ENCODE results near the gene PHF21A.
"Not testable (repeated sequence)": the region's sequence is repeated elsewhere in the genome, so short reads cannot be mapped to it uniquely, and the experiment has no call there.

PHF21A gene

DNA sequence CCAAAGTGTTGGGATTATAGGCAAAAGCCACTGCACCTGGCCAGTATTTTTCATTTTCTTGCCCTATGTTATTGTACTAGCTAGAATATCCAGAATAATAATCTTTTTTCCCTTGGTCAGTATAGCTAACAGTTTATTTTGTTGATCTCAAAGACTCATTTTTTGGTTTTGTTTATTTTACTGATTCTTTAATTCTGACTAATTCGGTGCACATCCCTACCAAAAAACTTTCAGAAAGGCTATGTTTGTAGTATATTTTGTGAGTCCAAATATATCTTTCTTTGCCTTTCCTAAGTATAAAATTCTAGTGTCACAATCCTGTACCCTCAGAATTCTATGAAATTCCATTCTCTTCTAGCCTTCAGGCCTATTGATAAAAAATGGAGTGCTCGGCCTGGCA is 84.3 kb downstream of the PHF21A start:
- no peak for DNase-seq (ENCODE audit: low read depth in 2 of 2)

DNA sequence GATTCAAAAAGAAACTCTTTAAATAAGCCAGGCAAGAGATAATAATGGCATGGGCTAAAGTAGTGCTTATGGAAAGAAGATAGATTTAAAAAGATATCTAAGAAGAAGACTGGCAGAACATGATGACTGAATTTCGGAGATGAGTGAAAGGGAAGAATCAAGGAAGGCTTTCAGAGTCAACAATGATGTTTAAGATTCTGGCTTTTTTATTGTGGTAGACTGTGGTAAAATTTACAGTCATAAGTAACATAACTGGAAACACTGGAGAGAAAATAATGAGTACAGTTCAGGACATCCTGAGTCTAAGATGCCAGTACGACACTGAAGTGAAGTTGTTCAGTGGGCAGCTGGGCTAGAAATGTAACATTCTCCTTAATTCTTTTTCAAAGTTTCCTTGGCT is 85.2 kb downstream of the PHF21A start:
- DNase-seq (ENCODE audit: low read depth in 2 of 2): no peak

DNA sequence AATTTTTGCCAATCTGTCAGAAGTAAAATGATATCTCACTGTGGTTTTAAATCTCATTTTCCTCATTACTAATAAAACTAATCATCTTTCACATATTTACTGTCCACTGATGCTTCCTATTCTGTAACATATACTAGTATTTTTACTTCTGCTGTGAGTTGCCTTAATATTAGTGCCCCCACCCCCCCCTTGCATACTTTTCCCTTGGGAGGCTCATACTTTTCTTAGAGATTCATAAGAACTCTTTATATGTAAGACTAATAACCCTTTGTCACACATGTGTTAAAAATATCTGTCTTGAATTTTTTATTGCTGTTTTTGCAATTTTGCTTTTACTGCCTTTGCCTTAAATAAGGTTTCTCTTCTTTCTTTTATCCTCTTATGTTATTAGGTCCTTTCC is 87.2 kb downstream of the PHF21A start:
- no peak for DNase-seq (ENCODE audit: low read depth in 2 of 2)

DNA sequence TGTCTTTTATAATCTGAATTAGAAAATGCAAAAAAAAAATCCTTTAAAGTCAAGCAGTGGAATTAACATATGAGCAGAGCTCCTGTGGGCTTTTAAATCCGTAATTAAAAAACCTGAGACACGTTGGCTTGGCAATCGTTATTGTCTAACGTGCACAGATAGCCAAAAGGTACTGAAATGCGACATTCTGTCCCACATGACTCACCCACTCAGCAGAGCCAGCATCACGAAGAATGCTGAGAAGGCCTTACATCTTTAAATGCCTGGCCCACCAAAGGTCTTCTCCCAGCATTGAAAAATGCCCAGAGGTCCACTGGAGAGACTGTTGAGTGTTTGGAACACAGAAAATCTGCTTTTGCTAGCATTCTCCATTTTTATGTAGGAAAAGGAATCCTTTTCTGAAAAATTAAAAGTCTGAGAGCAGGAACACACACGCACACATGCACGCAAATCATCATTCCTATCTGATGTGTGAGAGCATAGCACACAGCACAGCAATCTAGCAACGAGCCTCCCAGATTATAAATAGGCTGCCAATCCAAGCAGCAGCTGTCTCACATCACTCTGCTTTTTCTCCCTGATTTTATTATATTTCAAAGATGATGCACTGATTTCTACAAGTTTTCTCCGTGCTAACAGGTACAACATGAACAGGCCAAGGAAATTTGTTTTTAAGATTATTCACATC is 94.5 kb downstream of the PHF21A start:
- DNase-seq (ENCODE audit: low read depth in 2 of 2): no peak

DNA sequence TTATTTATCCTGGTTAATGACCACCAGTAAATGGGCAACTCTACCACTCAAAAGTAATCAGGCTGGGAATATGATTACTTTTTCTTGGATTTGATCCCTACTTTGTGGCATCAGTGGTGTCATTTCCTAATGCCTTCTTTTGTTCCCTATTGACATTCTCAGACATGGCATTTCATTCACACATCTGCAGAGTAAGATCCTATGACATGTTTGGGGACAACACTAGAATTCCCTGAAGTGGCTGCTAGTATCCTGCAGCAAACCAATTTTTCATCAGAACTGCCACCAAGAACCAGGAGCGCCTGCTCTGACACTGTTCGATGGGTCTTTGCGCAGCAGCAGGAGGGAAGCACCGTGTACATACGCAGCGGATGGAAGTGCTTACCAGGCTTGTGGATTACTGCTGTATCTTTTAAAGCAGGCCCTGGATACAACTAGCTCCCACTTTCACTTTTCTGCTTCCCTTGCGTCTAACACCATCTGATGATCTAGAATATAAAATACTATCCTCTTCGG is 101.1 kb downstream of the PHF21A start:
- no peak for DNase-seq (ENCODE audit: low read depth in 2 of 2)

DNA sequence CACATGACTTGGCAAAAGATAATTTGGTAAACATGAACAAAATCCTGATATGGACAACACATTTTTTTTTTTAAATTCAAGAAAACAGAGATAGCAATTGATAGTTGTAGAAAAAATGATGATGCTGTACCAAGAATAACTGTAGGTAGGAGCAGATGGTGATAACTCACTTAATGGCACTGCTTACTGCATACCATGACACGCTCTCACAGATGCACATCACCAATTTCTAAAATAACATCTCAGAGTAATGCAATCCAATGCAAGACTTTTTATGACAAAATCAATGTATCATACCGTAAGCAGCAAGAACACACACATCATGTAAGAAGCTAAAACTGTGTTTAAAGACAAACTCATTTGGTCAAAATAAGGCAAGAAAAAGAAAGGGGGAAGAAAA is 102.6 kb downstream of the PHF21A start:
- no peak for DNase-seq (ENCODE audit: low read depth in 2 of 2)

DNA sequence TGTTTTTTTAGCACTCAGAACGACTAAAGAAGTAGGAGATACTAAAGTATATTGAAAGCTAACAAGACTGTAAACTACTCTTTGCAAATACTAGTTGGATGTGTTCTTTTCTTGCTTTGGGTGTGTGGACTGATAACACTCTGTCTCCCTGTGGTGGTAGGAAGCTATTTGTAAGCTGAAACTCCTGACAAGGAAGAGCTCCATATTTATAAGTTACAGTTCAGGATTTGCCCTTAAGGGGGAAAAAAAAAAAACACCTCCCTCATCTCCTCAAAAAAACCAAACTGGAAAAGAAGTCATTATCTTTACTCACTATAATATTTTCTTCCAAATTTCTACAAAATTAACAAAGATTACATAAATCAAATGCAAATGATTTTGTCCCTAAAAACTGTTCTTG is 103.9 kb downstream of the PHF21A start:
- no peak for DNase-seq (ENCODE audit: low read depth in 2 of 2)

DNA sequence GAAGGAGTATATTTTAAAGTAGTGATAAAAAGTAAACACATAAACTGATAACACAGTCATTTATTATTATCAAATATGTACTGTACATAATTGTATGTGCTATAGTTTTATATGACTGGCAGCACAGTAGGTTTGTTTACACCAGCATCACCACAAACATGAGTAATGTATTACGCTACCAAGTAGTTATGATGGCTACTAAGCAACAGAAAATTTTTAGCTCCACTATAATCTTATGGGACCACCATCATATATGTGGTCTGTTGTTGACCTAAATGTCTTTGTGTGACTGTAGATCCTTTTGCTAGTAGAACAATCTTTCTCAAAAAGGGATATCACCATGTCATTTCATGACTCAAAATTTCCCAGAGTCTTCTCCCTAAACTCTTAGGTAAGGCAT is 105.3 kb downstream of the PHF21A start:
- no peak for DNase-seq (ENCODE audit: low read depth in 2 of 2)

DNA sequence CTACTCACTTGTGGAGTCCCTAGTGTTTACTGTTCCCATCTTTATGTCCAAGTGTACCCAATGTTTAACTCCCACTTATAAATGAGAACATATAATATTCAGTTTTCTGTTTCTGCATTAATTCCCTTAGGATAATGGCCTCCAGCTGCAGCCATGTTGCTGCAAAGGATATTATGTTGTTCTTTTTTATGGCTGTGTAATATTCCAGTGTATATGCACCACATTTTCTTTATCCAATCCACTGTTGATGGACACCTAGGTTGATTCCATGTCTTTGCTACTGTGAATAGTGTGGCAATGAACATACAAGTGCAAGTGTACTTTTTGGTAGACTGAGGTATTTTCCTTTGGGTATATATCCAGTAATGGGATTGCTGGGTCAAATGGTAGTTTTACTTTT is 107.1 kb downstream of the PHF21A start:
- DNase-seq (ENCODE audit: low read depth in 2 of 2): not testable (repeated sequence)

DNA sequence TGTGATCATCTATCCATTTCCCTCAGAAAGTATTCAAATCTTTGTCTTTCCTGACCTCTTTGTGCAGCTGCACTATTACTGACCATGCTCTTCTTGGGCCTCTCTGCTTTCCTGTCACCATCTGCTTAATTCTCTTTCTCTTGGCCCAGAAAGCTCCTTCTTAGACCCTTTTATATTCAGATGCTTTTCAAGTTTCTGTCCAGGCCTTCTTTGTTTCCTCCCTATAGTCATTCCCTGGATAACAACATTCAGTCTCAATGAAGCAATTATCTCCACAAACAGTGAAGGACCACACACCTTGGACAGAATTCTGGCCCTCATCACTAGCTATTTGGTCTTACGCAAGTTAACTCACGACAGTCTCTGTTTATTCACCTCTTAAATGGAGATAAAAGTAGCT is 109.1 kb downstream of the PHF21A start:
- DNase-seq (ENCODE audit: low read depth in 2 of 2): no peak

DNA sequence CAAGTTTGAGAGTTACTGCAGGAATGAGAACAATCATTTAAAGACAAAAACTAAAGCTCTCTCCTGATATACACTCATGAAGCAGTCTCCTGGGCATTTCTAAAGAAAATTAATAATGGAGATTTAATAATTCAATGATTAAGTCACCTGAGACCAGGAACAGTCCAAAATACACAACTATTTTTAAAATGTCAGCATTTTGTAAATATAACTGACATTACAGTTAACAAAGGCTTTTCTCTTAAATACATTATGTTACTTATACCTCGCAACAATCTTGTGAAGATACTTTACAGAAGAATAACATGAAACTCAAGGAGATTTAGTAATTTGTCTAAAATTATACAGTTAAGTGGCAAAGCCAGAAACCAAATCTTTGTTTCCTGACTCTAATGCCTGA is 111.2 kb downstream of the PHF21A start:
- DNase-seq (ENCODE audit: low read depth in 2 of 2): no peak

DNA sequence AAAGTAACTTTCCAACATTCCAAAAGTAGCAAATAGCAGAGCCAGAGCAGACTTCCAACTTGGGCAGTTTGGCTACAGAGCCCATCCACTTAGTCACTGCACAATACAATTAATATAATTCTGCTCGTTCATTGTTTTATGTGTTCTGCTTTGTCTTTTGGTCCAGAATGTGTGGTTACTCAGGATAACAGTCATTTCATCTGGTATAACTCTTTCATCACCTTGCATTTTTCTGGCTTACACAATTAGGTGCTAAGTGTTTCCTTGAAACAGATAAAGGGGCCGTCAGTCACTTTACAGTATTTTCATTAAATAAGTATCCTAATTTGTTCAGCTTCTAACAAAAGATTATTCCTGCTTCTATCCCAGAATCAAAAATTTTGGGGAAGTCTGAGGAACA is 111.6 kb downstream of the PHF21A start:
- DNase-seq (ENCODE audit: low read depth in 2 of 2): no peak

DNA sequence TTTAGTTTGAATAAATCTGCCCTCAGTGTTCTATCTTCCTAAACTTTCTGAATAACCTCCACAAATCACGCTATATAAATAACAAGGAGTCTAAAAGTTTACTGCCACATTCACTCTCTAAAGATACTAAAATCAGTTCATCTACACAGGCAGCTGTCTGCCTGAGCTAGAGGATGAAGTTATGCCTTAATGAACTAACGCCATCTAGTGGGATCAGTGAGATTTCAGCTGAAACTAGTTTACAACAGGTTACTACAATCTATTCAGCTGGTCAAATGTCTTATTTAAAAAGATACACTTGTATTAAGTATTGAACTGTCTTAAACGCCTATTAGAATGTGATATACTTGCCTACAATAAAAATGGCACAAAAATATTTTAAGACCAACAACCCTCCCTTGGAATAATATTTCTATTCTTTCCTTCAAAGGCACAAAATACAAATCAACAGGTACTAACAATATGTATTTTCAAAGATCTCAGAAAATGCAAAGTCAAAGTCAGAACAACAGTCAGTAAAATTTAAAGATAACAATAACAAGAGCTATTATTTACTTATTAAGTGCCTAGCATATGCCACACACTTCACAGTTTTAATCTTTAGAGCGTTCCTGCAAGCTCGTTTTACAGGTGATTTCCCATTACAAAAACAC is 114.7 kb downstream of the PHF21A start:
- DNase-seq (ENCODE audit: low read depth in 2 of 2): peak in 1 of 2 donors; percentile 5

DNA sequence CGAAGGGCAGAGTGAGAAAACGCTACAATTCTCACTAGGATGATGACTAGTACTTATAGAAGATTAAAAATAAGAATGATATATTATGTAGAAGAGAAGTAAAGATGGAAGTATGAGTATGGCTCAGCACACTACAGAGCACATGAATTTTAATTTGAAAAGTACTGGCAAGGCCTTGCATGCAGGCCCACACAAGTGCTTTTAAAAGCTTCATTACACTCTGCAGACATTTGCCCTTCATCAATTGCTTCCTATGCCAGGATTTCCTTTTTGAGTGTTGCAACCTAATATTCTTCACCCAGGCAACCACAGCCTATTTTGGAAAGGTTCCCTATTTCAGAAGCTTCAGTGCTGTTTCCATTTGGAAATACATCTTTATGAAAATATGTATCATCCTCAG is 117.7 kb downstream of the PHF21A start:
- DNase-seq (ENCODE audit: low read depth in 2 of 2): no peak

DNA sequence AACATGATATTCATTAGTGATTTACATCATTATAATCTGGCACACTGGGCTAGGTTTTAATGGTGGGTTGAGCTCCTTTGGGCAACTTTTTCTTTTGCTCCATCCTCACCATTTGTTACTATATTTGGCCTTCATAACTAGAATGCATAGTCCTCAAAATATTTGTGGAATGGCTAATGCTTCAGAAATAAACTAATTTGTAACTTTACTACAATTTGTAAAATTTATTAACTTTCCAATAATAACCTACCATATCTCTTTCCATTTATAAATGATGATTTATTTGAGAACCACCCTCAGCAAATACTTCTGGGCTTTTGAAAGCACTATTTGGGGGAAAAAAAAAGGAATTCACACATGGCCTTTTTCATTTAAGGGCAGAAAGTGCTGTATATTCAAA is 119.1 kb downstream of the PHF21A start:
- DNase-seq (ENCODE audit: low read depth in 2 of 2): no peak

DNA sequence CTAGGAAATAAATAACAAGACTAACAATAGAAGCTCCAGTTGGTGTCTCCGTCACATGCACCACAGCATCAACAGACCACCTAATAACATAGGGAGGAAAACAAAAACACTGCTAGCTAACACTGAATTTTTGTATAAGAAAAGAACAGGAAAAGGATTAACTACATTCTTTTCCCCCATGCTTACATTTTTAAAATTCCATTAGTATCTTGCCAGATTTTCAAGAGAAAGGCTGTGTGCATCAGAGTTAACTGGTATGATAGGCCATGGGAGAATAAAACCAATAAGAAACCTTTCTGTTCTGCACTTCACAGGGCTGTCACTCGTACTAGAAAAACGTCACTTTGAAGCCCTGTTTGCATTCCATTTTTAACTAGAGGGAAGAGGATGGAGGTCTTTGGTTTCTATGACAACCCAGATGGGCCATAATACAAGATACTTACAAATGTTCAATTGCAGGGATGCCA is 119.8 kb downstream of the PHF21A start:
- no peak for DNase-seq (ENCODE audit: low read depth in 2 of 2)

DNA sequence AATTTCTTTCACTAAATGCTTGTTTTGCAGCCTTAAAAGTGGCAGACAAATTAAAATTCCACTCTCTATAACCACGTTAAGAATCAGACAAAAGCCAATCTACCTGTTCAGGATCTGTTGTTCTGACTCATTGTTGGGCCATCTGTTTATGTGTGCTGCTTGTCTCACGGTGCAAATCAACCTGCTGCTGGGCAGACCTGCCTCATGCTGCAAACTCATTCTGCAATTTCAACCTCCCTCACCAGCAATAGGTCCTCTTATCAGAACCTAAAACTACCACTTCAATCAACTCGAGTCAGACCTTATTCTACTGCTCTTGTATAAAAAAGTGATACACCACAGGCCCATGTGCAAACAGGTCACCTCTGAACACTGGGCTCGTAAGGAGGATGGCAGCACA is 123.7 kb downstream of the PHF21A start:
- no peak for DNase-seq (ENCODE audit: low read depth in 2 of 2)

DNA sequence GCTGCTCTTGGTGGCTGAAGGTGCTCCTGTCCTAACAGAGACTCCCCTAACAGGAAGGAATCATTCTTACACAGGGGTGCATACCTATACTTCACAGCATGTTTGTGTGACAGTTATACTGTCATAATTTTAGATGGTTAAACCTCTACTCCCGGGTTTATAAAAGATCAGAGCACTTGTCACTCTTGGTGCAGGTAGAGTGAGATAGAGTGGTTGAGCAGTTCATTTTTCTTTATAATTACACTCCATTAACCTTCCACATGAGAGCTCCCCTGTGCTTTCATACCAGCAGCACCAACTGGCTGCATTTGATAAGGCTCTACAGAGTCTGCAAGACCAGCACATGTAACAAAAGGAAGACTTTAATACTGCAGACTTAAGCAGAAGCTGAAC is 125.9 kb downstream of the PHF21A start:
- no peak for DNase-seq (ENCODE audit: low read depth in 2 of 2)

DNA sequence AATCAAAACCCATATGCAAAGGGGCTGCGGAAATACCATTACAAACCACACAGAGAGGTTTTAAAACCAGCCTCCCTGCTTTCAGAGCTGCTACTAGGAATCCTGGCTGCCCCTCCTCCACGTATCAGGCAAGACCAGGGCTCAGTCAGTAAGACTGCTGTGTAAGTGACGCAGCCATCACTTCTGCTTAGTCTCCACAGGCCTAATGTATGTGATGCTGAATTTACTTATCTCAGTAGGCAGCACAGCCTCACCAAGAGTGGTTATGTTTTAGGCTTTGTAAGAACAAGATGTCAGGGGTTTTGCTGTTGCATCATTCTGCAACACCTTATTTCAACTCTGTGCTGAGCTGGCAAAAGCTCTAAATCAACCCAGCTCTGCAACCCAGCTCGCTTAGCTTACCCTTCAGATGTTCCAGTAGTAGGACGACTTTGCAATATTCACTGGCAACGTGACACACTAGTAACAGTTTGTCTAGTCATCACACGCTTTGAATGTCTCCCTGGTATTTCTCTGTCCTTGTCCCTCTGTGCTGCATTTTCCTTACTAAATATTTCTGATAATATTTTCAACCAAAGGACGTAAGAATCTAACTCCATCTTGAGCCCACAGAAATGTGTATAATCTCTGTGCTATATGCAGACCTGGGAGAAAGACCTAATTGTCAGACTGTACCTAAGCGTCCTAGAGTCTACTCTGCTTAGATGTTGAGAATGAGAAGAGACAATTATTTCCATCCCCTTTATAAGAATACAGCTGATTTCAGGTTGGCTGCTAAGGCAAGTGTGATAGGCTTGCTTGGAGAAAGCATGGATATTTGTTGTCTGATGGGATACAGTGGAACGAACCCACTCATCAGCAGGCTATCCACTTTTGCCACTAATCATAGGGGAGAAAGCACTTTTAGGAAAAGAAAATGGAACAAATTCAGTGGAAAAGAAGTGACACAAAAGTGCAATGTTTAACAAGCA is 126.6 kb downstream of the PHF21A start:
- no peak for DNase-seq (ENCODE audit: low read depth in 2 of 2)

DNA sequence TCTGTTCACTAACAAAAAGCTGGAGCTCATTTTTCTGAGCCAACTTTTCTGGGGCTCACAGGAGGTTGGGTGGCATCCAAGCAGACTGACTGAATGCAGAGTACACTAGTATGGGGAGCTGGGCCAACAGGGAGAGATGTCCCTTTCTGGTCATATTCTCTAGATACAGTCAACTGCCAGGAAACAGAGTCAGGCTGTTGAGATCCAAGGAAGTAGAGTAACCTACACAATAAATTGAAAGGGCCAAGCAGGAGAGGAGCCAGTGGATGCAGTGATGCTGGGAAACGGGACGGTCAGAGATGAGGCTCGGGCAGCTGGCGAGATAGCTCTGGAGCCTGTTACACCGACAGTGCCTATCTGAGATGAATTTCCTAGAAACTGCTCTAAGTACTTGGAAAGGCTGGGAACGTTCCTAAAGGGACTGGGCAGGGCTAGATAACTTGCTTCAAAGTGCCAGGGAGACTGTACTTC is 127.7 kb downstream of the PHF21A start:
- DNase-seq (ENCODE audit: low read depth in 2 of 2): no peak

DNA sequence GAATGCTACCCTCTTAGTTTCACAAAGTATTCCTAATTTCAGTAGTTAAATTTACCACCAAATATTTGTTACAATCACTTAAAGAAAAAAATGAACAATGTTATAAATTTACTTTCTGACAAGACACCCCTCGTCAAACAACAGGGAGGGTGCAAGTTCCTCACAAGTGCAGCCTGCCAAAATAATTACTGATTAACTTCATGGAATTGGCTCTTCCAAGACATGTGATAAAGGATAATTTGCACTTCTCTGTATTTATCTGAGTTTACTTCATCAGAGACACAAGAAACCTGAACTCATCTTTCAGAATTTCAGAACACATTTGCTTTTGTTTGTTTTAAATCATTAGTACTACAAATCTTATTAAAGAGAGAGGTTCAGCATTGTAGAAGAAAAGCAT is 132.3 kb downstream of the PHF21A start:
- DNase-seq (ENCODE audit: low read depth in 2 of 2): no peak

DNA sequence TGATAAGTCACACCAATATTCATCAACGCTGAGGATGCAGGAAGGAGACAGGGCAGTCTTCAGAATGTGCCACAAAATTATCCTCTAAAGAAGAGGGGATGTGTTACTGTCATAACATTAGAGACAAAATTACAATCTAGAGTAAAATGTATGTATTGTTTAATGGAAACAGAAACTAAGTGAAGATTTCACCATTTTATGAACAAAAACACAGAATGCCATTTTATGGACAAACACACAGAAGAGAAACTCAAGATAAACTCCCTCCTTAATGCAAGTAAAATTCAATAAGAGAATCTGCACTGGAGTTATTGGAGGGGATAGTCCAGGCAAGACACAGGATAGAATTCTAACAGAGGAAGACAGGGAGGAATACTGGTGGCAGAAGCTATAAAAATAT is 136.0 kb downstream of the PHF21A start:
- DNase-seq (ENCODE audit: low read depth in 2 of 2): no peak
